ENCODE measurements around the gene PDGFB.

PDGFB gene

GRCh38 chr22:39244496-39245129 is at the start of gene PDGFB:
PDGFB (minus strand) TSS chr22:39244982; CDS start chr22:39243963, 1,019 bp downstream.
- peak; percentile 46 for DNase-seq (ENCODE audit: low spot score)

DNA sequence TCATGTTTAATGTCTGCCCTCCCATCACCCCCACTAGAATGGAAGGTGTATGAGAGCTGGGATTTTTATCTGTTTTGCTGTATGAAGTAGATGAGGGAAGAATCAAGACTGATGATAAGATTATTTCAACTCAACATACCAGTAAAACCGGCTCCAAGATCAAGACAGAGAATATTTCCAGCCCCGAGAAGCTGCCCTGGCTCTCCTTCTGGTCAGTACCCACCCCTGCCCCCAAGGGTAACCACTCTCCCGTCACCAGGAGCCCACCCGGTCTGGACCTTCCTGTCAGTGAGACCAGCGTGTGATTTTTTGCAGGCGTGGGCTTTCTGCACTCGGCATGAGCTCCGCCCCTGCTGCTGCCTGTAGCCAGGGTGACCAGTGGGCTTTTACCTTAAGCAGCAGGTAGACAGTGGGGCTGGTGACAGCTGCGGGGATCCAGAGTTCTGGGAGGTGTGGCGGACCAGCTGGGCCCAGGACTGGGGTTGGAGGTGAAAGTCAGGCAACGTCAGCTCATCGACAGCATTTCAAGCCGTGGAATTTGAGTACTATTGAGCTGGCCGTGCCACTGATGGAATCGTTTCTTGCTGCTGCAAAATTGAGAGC is 49.1 kb upstream of the PDGFB start:
- no peak for DNase-seq (ENCODE audit: low spot score)

GRCh38 chr22:39292561-39293074 is 47.8 kb upstream of the PDGFB start:
- peak; percentile 71 for DNase-seq (ENCODE audit: low spot score)

- no peak for DNase-seq (ENCODE audit: low spot score)
Measured at GRCh38 chr22:39292031-39292462, 47.3 kb upstream of the PDGFB start.

DNA sequence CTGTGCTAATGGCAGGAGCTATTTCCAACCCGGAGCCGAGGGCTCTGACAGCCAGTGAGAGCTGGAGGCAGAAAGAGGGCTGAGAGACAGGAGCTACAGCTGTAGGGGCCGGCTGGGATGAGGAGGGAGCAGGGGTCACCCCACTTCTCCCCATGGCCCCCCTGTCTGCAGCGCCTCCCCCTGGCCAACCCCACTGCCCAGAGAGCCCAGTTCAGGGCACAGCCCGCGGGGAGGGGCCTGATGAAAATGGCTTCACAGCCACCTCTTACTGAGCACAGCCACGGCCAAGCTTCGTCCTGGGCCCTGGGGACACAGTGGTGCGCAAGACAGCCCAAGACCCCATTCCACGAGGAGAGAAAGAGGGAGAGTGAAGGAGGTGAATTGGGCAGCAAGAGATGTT is 46.7 kb upstream of the PDGFB start:
- no peak for DNase-seq (ENCODE audit: low spot score)

- DNase-seq (ENCODE audit: low spot score) = no peak
Measured at GRCh38 chr22:39290724-39291161, 46.0 kb upstream of the PDGFB start.

- DNase-seq (ENCODE audit: low spot score) = no peak
Measured at GRCh38 chr22:39289975-39290720, 45.4 kb upstream of the PDGFB start.

- DNase-seq (ENCODE audit: low spot score) = no peak
Measured at GRCh38 chr22:39289533-39289932, 44.8 kb upstream of the PDGFB start.

- no peak for DNase-seq (ENCODE audit: low spot score)
Measured at GRCh38 chr22:39288135-39288898, 43.5 kb upstream of the PDGFB start.

DNA sequence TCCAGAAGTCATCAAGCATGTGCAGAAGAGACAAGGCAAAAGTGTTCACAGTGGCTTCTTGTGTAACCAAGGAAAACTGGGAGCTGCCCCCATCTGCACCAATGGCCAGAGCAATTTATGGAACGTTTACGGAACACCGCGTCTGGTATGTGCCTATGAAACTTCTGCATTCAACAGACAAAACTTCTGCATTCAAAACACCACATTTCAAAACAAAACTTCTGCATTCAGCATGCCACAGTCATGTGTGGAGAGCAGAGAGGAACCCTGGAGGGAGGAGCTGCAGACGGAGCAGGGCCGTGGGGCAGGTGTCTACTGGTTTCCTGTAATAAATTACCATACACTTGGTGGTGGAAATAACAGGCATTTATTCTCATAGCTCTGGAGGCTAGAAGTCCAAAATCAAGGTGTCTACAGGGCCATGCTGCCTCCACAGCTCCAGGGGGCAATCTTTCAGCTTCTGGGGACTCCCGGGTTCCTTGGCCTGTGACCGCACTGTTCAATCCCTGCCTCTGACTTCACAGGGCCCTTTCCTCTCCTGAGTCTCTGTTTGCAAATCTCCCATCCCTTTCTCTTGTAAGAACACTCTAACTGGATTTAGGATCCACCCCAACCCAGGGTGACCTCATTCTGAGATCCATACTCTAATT is 42.4 kb upstream of the PDGFB start:
- peak; percentile 86 for DNase-seq (ENCODE audit: low spot score)

DNA sequence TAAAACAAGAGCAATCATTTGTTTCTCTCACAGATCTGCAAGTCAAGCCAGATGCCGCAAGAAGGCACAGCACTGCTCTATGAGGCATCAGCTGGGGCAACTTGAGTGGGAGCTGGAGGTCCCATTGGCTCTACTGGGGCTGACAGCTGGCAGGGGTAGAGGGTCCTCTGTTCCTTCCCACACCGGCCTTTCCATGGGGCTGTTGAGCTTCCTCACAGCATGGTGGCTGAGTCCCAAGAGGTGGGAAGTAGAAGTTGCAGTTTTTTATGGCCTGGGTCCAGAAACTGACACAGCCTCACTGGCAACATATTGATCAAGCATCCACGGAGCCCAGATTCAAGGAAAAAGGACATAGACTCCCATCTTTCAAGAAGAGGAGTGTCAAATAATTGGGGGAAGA is 40.2 kb upstream of the PDGFB start:
- DNase-seq (ENCODE audit: low spot score) = no peak

- DNase-seq (ENCODE audit: low spot score) = no peak
Measured at GRCh38 chr22:39284142-39284980, 39.6 kb upstream of the PDGFB start.

- peak; percentile 71 for DNase-seq (ENCODE audit: low spot score)
Measured at GRCh38 chr22:39283322-39284141, 38.8 kb upstream of the PDGFB start.

DNA sequence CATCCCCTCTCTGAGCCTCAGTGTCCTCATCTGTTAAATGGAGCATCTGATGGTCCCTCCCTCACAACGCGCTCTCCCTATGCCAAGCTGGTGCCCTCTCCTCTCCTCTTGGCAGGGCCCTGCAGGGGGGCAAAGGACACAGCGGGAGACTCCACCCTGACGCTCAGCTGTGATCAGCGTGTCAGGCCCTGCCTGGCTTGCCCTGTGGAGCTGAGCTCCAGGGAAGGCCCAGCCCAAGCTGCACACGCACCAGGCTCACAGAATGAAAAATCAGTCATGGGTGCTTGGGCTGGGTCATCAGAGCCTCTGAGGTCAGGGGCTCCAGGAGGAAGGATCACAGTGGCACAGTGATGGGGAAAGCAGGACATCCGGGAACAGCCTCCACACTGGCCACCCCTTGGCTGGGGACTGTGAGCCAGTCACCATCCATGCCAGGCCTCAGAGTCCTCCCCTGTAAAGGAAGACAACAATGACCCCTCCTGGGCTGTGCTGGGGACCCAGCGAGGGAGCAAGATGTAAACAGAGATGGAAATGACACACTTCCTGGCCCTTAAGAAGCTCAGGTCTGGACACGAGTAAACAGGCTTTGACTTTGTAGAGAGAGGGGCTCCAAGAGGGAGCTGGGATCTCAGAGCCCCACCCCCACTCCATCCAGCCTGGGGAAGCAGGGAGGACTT is 38.0 kb upstream of the PDGFB start:
- no peak for DNase-seq (ENCODE audit: low spot score)

GRCh38 chr22:39281126-39281525 is 36.3 kb upstream of the PDGFB start:
- DNase-seq (ENCODE audit: low spot score) = no peak

GRCh38 chr22:39280250-39280649 is 35.5 kb upstream of the PDGFB start:
- DNase-seq (ENCODE audit: low spot score) = no peak

DNA sequence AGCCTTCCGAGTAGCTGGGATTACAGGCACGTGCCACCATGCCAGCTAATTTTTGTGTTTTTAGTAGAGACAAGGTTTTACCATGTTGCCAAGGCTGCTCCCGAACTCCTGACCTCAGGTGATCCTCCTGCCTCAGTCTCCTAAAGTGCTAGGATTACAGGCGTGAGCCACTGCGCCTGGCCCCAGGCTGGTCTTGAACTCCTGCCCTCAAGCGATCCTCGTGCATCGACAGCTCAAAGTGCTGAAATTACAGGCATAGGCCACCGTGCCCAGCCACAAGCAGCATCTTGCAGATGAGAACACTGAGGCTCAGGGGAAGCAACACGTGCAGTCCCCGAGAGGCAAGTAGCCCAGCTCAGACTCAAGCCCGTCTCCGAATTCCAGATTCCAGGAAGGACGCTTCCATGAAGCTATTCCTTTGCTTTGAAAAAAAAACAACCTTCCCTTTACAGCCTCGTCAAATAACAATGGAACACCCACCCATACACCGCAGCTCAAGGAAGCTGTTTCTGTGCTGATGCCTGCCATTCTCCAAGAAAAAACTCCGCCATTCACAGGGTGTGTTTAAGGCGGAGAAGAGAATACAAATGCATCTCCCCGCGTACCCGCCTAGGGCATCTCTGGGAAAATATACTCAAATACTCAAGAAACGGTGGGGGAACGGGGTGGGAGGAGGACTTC is 34.5 kb upstream of the PDGFB start:
- no peak for DNase-seq (ENCODE audit: low spot score)

DNA sequence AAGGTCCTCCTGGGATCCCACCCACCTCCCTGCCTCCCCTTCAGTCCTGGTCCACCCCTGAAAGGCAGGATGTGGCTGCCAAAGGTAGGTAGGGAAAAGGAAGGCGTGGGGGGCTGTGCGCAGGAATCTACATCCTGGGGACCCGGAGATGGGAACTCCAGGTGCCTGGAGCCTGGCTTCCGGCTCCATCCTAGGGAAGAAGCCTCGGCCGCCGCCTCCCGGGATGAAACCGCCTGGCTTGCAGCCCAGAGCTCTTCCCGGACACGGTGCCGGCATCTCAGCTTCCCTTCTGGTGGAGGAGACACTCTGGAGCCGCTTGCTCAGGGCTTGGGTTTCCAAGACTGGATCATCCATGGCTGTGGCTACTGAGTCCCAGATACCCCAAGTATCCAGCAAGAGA is 33.3 kb upstream of the PDGFB start:
- no peak for DNase-seq (ENCODE audit: low spot score)

DNA sequence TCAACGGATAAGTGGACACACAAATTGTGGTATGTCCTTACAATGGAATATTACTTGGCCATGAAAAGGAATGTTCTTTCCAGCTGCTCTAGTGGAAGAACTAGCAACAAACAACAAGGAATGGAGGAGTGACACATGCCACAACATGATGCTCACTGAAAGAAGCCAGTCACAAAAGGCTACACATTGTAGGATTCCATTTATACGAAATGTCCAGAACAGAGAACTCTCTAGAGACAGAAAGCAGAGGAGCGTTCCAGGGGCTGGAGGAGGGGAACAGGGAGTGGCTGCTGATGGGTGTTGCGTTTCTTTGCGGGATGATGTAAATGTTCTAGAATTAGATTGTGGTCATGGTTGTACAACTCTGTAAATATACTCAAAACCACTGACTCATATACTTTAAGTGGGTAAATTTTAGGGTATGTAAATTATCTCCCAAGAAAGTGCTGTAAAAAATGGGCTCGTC is 32.4 kb upstream of the PDGFB start:
- no peak for DNase-seq (ENCODE audit: low spot score)

All from pons (tissue), 1 donor.